NCI-H748 (cell line): Measurements from ENCODE around the gene CD247.
A peak's percentile ranks its signal among the peaks of the same experiment; 100 is the strongest.

Experiments used
- DNase-seq: peaks from one replicate; lab custom pipeline; 2025; ENCODE audit not compliant: unreplicated experiment; lab: John Stamatoyannopoulos, UW

CD247 gene

GRCh38 chr1:167463875-167464575, 54.3 kb downstream of the CD247 start:
- DNase-seq: no peak

GRCh38 chr1:167463080-167463479, 55.2 kb downstream of the CD247 start:
- DNase-seq: no peak

- DNase-seq: no peak
Observed at GRCh38 chr1:167462341-167462740, 56.0 kb downstream of the CD247 start.

- DNase-seq: no peak
Observed at GRCh38 chr1:167460836-167461235, 57.5 kb downstream of the CD247 start.

GRCh38 chr1:167457936-167458584, 60.3 kb downstream of the CD247 start:
- DNase-seq: no peak

- no peak for DNase-seq
Observed at GRCh38 chr1:167456926-167457325, 61.4 kb downstream of the CD247 start.

- DNase-seq: no peak
Observed at GRCh38 chr1:167456524-167456923, 61.8 kb downstream of the CD247 start.

- DNase-seq: peak; percentile 47
Observed at GRCh38 chr1:167455786-167456446, 62.4 kb downstream of the CD247 start.

GRCh38 chr1:167454894-167455785, 63.2 kb downstream of the CD247 start:
- DNase-seq: peak; percentile 73

- no peak for DNase-seq
Observed at GRCh38 chr1:167454304-167454893, 63.9 kb downstream of the CD247 start.

- peak; percentile 14 for DNase-seq
Observed at GRCh38 chr1:167453123-167453522, 65.2 kb downstream of the CD247 start.

GRCh38 chr1:167452483-167452882, 65.8 kb downstream of the CD247 start:
- no peak for DNase-seq

- no peak for DNase-seq
Observed at GRCh38 chr1:167450843-167451242, 67.5 kb downstream of the CD247 start.

GRCh38 chr1:167447521-167448136, 70.7 kb downstream of the CD247 start:
- peak; percentile 38 for DNase-seq

- no peak for DNase-seq
Observed at GRCh38 chr1:167446966-167447365, 71.4 kb downstream of the CD247 start.

- no peak for DNase-seq
Observed at GRCh38 chr1:167443757-167444156, 74.6 kb downstream of the CD247 start.

GRCh38 chr1:167442854-167443565, 75.3 kb downstream of the CD247 start:
- DNase-seq: no peak

GRCh38 chr1:167442142-167442848, 76.0 kb downstream of the CD247 start:
- peak; percentile 81 for DNase-seq

GRCh38 chr1:167441222-167441621, 77.1 kb downstream of the CD247 start:
- no peak for DNase-seq
